GM19463 (cell line): ENCODE measurements around the gene ZC3H12C.

ENCODE experiments used
- ATAC-seq: cut with Tn5 transposase; IDR thresholded peaks from one replicate; pipeline ENCODE4 v1.9.1; 2021; ENCODE audit warnings: mild to moderate bottlenecking, moderate library complexity; ENCODE audit not compliant: unreplicated experiment

ZC3H12C gene

GRCh38 chr11:110147962-110148709 lies 54.9 kb downstream of the ZC3H12C start:
- no peak for ATAC-seq

- ATAC-seq: no peak
Measured at GRCh38 chr11:110148775-110149744, 55.9 kb downstream of the ZC3H12C start.

- ATAC-seq: no peak
Measured at GRCh38 chr11:110152199-110152598, 59.0 kb downstream of the ZC3H12C start.

DNA sequence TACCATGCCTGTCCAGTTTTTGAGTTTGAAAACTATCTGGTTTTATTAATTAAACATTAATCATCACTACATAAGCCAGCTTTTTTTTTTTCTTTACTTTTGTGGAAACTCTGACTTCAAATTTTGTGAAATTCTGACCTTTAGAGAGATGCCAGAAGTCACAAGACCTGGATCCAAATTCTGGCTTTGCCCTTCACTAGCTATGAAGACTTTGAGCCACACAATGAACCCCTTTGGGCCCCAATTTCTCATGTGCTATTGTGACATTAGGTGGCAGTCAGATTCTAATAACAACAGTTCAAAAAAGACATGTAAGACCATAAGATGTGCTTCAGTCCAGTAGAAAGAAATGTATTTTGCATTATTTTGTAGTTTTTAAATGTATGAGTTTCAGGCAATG lies 60.3 kb downstream of the ZC3H12C start:
- ATAC-seq: no peak

GRCh38 chr11:110156503-110156902 lies 63.3 kb downstream of the ZC3H12C start:
- ATAC-seq: no peak

- ATAC-seq: no peak
Measured at GRCh38 chr11:110158317-110159200, 65.4 kb downstream of the ZC3H12C start.

- no peak for ATAC-seq
Measured at GRCh38 chr11:110159476-110159875, 66.3 kb downstream of the ZC3H12C start.

DNA sequence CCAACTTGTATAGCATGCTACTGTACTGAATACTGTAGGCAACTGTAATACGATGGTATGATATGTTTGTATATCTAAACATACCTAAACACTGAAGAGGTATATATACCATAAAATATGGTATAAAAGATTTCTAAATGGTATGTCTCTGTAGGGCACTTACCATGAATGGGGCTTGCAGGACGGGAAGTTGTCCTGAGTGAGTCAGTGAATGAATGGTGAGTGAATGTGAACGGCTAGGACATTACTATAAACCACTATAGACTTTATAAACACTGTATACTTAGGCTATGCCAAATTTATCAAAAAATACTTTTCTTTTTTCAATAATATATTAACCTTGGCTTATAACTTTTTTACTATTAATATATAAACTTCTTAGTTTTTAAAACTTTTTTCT lies 66.8 kb downstream of the ZC3H12C start:
- ATAC-seq: no peak

- ATAC-seq: no peak
Measured at GRCh38 chr11:110160437-110160836, 67.2 kb downstream of the ZC3H12C start.

DNA sequence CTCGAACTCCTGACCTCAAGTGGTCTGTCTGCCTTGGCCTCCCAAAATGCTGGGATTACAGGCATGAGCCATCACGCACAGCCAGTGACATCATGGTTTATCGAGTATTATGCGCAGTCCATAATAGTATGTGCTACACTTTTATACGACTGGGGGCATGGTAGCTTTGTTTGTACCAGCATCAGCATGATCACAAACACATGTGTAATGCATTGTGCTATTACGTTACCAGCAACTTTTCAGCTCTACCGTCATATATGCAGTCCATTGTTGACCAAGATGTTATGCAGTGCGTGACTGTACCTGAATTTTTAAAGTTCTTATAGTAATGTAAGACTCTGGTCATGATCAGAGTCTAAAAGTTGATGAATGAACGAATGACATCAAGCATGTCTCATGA lies 67.9 kb downstream of the ZC3H12C start:
- ATAC-seq: no peak

DNA sequence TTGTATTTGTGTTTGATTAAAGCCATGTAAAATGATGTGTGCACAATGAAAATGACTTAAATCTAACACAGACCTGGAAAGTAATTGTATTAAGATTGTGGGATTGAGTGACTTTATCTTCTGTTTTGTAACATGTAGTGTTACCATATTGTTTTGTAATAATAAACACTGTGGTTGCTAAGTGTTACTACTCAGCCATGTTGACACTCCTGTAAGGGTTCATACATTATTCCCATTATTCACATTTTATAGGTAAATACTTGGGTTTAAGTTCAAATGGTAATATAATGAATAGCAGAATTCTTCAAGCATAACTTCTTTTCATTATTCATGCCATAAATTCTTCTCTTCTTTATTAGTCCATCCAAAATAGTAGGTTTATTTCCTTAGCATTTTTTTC lies 69.0 kb downstream of the ZC3H12C start:
- ATAC-seq: no peak

DNA sequence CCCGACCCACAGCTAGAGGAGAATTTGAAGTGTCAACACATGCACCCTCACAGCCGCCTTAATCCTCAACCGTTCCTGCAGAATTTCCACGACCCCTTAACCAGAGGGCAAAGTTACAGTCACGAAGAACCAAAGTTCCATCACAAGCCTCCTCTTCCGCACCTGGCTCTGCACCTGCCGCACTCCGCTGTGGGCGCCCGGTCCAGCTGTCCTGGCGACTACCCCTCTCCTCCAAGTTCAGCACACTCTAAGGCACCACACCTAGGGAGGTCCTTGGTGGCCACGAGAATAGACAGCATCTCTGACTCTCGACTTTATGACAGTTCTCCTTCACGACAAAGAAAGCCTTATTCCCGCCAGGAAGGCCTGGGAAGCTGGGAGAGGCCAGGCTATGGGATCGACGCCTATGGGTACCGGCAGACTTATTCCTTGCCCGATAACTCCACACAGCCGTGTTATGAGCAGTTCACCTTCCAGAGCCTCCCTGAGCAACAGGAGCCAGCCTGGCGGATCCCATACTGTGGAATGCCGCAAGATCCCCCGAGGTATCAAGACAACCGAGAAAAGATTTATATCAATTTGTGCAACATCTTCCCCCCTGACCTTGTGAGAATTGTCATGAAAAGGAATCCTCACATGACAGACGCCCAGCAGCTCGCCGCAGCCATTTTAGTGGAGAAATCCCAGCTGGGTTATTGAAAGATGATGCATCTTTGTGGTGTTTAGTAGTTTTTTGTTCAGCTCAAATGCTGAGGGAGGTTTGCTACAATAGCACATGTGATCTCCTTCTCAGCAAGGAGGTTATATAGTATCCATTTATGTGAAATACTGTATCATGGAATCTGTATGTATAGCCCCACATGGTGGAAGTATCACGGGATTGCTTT lies 72.1 kb downstream of the ZC3H12C start:
- ATAC-seq: no peak

- ATAC-seq: no peak
Measured at GRCh38 chr11:110168033-110168803, 75.0 kb downstream of the ZC3H12C start.

DNA sequence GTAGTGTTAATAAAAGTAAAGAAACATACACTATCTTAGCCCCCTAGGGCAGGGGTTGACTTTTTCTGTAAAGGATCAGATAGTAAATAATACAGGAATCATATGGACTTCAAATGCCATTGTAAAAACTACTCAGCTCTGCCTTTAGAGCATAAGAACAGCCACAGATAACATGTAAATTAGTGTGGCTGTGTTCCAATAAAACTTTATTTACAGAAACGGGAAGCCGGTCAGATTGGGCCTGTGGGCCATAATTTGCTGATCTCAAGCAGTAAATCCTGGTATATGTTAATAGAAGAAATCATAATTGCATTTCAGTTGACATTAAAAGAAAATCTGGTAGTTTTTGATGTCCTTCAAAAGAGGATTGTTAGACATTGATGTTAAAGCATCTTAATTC lies 76.5 kb downstream of the ZC3H12C start:
- no peak for ATAC-seq

DNA sequence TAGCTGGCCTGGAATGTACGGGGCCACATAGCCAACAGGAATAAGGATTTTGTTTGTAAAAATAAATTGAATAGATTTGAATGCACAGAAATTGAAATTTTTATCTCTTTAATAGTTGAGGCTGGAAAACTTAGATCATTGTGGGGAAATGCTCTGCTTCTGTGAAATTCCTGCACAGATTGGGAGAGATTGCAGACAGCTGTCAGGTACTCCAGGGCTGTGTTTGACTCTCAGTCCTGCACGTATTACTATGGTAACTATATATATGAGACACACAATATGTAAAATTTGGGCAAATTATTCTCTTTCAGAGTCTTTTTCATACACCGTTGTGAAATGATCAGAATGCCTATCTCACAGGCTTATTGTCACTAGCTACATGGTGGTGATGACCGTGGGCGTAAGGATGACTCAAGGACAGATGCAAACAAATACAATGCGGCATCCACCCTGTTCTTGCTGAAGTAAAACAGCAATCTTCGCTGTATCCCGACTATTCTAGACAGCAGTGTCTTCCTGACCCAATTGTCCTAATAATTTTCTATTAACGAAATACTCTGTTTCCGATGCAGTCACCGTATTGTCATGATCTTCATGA lies 79.4 kb downstream of the ZC3H12C start:
- ATAC-seq: no peak

DNA sequence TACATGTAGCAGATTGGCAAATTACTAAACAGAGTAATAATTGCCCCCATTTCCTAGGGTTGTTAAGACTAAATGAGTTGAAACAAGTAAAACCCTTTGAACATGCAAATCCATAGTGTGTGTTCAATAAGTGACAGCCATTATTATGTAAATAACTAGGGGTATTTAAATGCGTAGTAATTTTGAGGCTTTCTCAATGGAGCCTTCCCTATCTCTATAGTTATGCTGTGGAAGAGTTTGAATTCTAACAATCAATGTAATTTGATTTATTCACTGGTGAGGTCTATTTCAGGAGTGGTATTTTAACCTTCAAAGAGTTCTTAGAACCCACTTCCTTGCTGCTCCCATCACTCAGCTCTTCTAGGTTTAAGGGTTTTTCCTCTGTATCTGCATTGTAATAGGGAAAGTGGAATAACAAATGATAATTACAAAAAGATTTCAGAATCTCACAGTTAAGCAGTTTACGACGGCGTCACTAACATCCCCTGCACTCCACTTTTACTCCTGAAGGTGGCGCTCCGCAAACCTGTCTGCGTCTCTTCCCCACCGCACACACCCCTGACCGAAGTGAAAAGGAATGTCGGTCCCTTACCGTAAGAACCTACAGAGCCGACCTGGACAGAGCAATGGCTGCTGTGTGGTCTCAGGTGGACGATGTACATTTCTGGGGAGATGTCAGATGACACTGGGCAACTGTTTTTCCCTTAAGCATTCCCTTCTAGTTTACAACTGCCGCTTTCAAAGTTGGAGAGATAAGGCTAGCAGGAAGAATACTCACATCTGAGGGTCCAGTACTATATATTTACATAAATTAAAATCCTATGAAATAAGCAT lies 80.8 kb downstream of the ZC3H12C start:
- ATAC-seq: peak; percentile 57

- peak; percentile 12 for ATAC-seq
Measured at GRCh38 chr11:110174645-110175310, 81.6 kb downstream of the ZC3H12C start.
